PC-9 (cell line): ENCODE results near the gene THADA. TPM values are rescaled to one million over a fixed set of nuclear protein-coding genes. Genes with fewer than 3 reads are reported as not detected.

Experiments
- BruUV-seq: library from RNA; stranded (reverse); fragments of 400-500 nt; replicated peaks from 2 replicates; lab custom pipeline; 2021; lab: Mats Ljungman, UMichigan
- CTCF ChIA-PET: fragments of 300-600 bp; sonication (Branson Sonifier 250); formaldehyde crosslinking; loops from one replicate; lab custom pipeline; 2022; ENCODE audit warnings: antibody characterized with exemption; lab: Charles Lee
- POLR2A ChIA-PET: fragments of 300-600 bp; sonication (Branson Sonifier 250); formaldehyde crosslinking; loops from one replicate; lab custom pipeline; 2022; ENCODE audit warnings: antibody characterized with exemption; ENCODE audit not compliant: unreplicated experiment; lab: Charles Lee
- DNase-seq, 2 experiments: peaks; one replicate each; pipeline versions ENCODE4 v3.0.0 to v3.0.0-alpha.2; 2015 to 2022; ENCODE audit warnings: mixed read lengths in 1 of 2
- H2AFZ ChIP-seq: fragments of 200-600 bp; sonication (generic); 2 replicates; pipeline ENCODE4 v1.8.1; 2017; ENCODE audit warnings: antibody characterized with exemption
- H3F3A ChIP-seq: fragments of 200-600 bp; sonication (generic); 2 replicates; pipeline ENCODE4 v1.8.1; 2017; ENCODE audit warnings: antibody characterized with exemption, mild to moderate bottlenecking, low read depth; ENCODE audit not compliant: insufficient read depth
- H3K27ac ChIP-seq: fragments of 200-600 bp; sonication (generic); 2 replicates; pipeline ENCODE4 v1.6.1; 2016; ENCODE audit warnings: mixed run types
- H3K27me3 ChIP-seq: fragments of 200-600 bp; sonication (generic); 2 replicates; pipeline ENCODE4 v1.6.1; 2016; ENCODE audit warnings: low read depth, mixed run types; ENCODE audit not compliant: insufficient read depth
- H3K36me3 ChIP-seq: fragments of 200-600 bp; sonication (generic); 2 replicates; pipeline ENCODE4 v1.6.1; 2016; ENCODE audit warnings: low read depth, mixed run types
- H3K4me1 ChIP-seq: fragments of 200-600 bp; sonication (generic); replicated peaks from 2 replicates; pipeline ENCODE4 v1.6.1; 2016; ENCODE audit warnings: mixed run types; ENCODE audit not compliant: insufficient read depth
- H3K4me2 ChIP-seq: fragments of 200-600 bp; sonication (generic); 2 replicates; pipeline ENCODE4 v1.6.1; 2017; ENCODE audit warnings: mixed run types
- H3K4me3 ChIP-seq: fragments of 200-600 bp; sonication (generic); 2 replicates; pipeline ENCODE4 v1.6.1; 2016; ENCODE audit warnings: mixed run types
- H3K79me2 ChIP-seq: fragments of 200-600 bp; sonication (generic); 2 replicates; pipeline ENCODE4 v1.6.1; 2017; ENCODE audit warnings: low read depth, mixed run types
- H3K9me2 ChIP-seq: fragments of 200-600 bp; sonication (generic); 2 replicates; pipeline ENCODE4 v1.8.1; 2017; ENCODE audit warnings: mild to moderate bottlenecking; ENCODE audit not compliant: insufficient read depth
- H3K9me3 ChIP-seq: fragments of 200-600 bp; sonication (generic); 2 replicates; pipeline ENCODE4 v1.8.1; 2016; ENCODE audit warnings: low read depth; ENCODE audit not compliant: insufficient read depth
- H4K20me1 ChIP-seq: fragments of 200-600 bp; sonication (generic); 2 replicates; pipeline ENCODE4 v1.8.1; 2017; ENCODE audit not compliant: insufficient read depth
- EZH2 ChIP-seq: fragments of 200-600 bp; sonication (generic); IDR thresholded peaks from 2 replicates; pipeline ENCODE4 v1.8.0; 2017; ENCODE audit warnings: antibody characterized with exemption, low read depth
- intact Hi-C: fragments of 100-400 bp; cut with micrococcal nuclease; formaldehyde crosslinking; loops from one replicate; pipeline ENCODE4 v1.10.0; 2022; ENCODE audit not compliant: unreplicated experiment
- total RNA-seq: library from RNA; stranded (reverse); gene quantifications from 2 replicates; pipeline ENCODE4 v1.2.3, GENCODE V29; 2021
- TF ChIP-seq, protein P1 (sequence below): fragments of 200-600 bp; sonication (generic); conservative IDR thresholded peaks from 2 replicates; pipeline ENCODE4 v1.6.1; 2017; ENCODE audit warnings: mixed run types, antibody characterized with exemption, mild to moderate bottlenecking, moderate library complexity

THADA gene
- total RNA-seq, 1 experiment from 2014 or later, result 28.1 TPM

DNA sequence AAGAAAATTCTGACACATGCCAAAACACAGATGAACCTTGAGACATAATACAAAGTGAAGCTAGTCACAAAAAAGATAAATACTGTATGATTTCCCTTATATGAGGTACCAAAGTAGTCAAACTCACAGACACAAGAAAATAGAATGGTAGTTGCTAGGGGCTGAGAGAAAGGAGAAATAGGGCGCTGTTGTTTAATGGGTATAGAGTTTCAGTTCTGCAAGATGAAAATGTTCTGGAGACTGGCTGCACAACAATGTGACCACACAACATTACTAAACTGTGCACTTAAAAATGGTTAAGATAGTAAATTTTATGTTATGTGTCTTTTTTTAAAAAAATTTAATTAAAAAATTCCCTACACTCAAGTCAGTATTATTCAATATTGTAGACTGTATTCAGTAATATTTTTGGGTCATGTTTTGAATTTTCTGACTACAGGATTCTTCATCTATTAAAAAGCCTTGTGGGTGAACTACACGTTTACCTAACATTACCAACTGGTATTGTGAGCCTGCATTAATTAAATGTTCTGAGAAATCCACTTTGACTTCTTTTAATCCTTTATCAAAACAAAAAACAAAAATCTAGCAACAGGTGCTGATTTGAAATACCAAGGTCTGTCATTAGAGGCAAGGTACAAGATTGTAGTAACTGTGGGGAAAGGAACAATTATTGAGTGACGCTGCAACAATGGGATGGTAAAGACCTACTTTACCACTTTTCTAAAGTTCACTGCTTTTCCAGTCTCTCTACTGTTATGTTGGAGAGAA lies 228.6 kb downstream of the THADA start:
- H3K9me2 ChIP-seq, result no peaks in the 10 kb centered on the region
- CTCF ChIA-PET, result no interaction called here
- H3K27me3 ChIP-seq, result no peaks in the 10 kb centered on the region
- no peak overlapping the region for H2AFZ ChIP-seq
- H3K36me3 ChIP-seq, result no peaks in the 10 kb centered on the region
- intact Hi-C loops, result no loop called here
- no peaks in the 10 kb centered on the region for H3K9me3 ChIP-seq
- no peaks in the 10 kb centered on the region for H3K4me1 ChIP-seq
- H4K20me1 ChIP-seq, result no peaks in the 10 kb centered on the region
- POLR2A ChIA-PET, result no interaction called here
- no peaks in the 10 kb centered on the region for H3K79me2 ChIP-seq
- H3K4me3 ChIP-seq, result no peak overlapping the region
- BruUV-seq, result no TSS peak
- no peak for DNase-seq
- no peak overlapping the region for H3K4me2 ChIP-seq
- no peak for TF ChIP-seq EZH2
- TF ChIP-seq, protein P1, sequence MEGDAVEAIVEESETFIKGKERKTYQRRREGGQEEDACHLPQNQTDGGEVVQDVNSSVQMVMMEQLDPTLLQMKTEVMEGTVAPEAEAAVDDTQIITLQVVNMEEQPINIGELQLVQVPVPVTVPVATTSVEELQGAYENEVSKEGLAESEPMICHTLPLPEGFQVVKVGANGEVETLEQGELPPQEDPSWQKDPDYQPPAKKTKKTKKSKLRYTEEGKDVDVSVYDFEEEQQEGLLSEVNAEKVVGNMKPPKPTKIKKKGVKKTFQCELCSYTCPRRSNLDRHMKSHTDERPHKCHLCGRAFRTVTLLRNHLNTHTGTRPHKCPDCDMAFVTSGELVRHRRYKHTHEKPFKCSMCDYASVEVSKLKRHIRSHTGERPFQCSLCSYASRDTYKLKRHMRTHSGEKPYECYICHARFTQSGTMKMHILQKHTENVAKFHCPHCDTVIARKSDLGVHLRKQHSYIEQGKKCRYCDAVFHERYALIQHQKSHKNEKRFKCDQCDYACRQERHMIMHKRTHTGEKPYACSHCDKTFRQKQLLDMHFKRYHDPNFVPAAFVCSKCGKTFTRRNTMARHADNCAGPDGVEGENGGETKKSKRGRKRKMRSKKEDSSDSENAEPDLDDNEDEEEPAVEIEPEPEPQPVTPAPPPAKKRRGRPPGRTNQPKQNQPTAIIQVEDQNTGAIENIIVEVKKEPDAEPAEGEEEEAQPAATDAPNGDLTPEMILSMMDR, result no peak
- H3F3A ChIP-seq, result no peaks in the 10 kb centered on the region
- no peak overlapping the region for H3K27ac ChIP-seq

DNA sequence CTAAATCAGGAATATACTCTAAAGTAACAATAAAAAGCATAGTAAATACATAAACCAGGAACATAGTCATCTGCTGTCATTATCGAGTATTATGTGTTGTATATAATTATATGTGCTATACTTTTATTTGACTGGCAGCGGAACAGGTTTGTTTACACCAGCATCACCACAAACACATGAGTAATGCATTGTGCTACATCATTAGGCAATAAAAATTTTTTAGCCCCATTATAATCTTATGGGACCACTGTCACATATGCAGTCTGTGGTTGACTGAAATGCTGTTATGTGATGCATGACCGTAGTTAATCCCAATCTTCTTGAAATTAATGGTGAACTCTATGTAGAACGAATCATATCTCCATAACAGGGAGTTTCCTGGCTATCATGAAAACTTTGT lies 232.7 kb downstream of the THADA start:
- no peak for DNase-seq
- H3K36me3 ChIP-seq, result no peaks in the 10 kb centered on the region
- H3K79me2 ChIP-seq, result no peaks in the 10 kb centered on the region
- ChIA-PET CTCF (no interaction called here), POLR2A (no interaction called here)
- no TSS peak for BruUV-seq
- H3K27ac ChIP-seq, result no peak overlapping the region
- no peaks in the 10 kb centered on the region for H3K4me1 ChIP-seq
- H4K20me1 ChIP-seq, result no peaks in the 10 kb centered on the region
- no peaks in the 10 kb centered on the region for H3K9me3 ChIP-seq
- no peak overlapping the region for H3K4me2 ChIP-seq
- H3K9me2 ChIP-seq, result no peaks in the 10 kb centered on the region
- H3F3A ChIP-seq, result no peaks in the 10 kb centered on the region
- no peaks in the 10 kb centered on the region for H3K27me3 ChIP-seq
- H2AFZ ChIP-seq, result no peak overlapping the region
- no peak overlapping the region for H3K4me3 ChIP-seq
- no peak for TF ChIP-seq EZH2
- TF ChIP-seq, protein P1, result no peak
- intact Hi-C loops, result no loop called here

GRCh38 chr2:43361286-43361685 lies 234.6 kb downstream of the THADA start:
- Histone ChIP-seq H3K9me3 (no peaks in the 10 kb centered on the region), H3K4me1 (no peaks in the 10 kb centered on the region), H3K9me2 (no peaks in the 10 kb centered on the region), H3F3A (no peaks in the 10 kb centered on the region), H3K4me2 (no peak overlapping the region), H3K79me2 (no peaks in the 10 kb centered on the region), H3K36me3 (no peaks in the 10 kb centered on the region), H3K4me3 (no peak overlapping the region), H4K20me1 (no peaks in the 10 kb centered on the region), H3K27me3 (no peaks in the 10 kb centered on the region), H2AFZ (no peak overlapping the region), H3K27ac (no peak overlapping the region)
- ChIA-PET POLR2A (no interaction called here), CTCF (no interaction called here)
- intact Hi-C loops, result no loop called here
- no TSS peak for BruUV-seq
- no peak for DNase-seq
- TF ChIP-seq, protein P1, result no peak
- TF ChIP-seq EZH2, result no peak
